Vagina (tissue), 2 donors: ENCODE measurements around the gene HNRNPA0.

ENCODE experiments used
- CTCF ChIP-seq, 3 experiments: fragments of 450-650 bp in 2 of 3; fragments of 200-600 bp in 1 of 3; sonication (generic) in 1 of 3; IDR thresholded peaks; one replicate each; pipeline ENCODE4 v1.5.1; 2017 to 2019; ENCODE audit warnings: antibody characterized with exemption in 3 of 3, mild to moderate bottlenecking in 2 of 3, moderate library complexity in 2 of 3
- POLR2AphosphoS5 ChIP-seq, 2 donors: sonication (generic); formaldehyde crosslinking; IDR thresholded peaks; one replicate each; pipeline ENCODE4 v1.9.0; 2017; ENCODE audit warnings: antibody characterized with exemption in 2 of 2, mild to moderate bottlenecking in 2 of 2, low read depth in 1 of 2; ENCODE audit not compliant: insufficient read depth in 1 of 2

GRCh38 chr5:137791799-137792198 lies 37.6 kb upstream of the HNRNPA0 start:
- no peak for TF ChIP-seq CTCF (IDR thresholded peaks at IDR 0.05)
- TF ChIP-seq POLR2AphosphoS5 (IDR thresholded peaks at IDR 0.05; ENCODE audit: insufficient read depth in 1 of 2, low read depth in 1 of 2), result no peak
